GM21528 (cell line): ENCODE measurements around the gene GALNT17.

Experiments
- ATAC-seq: cut with Tn5 transposase; IDR thresholded peaks from one replicate; pipeline ENCODE4 v1.9.1; 2021; ENCODE audit warnings: mild to moderate bottlenecking, moderate library complexity; ENCODE audit not compliant: unreplicated experiment, low FRiP score

GALNT17 gene

GRCh38 chr7:71372991-71373390 is 241.0 kb downstream of the GALNT17 start:
- ATAC-seq, result no peak

- ATAC-seq, result no peak
Observed at GRCh38 chr7:71377062-71377461, 245.1 kb downstream of the GALNT17 start.

- no peak for ATAC-seq
Observed at GRCh38 chr7:71377469-71377868, 245.5 kb downstream of the GALNT17 start.

GRCh38 chr7:71384094-71384493 is 252.2 kb downstream of the GALNT17 start:
- no peak for ATAC-seq

- no peak for ATAC-seq
Observed at GRCh38 chr7:71385330-71385729, 253.4 kb downstream of the GALNT17 start.

- ATAC-seq, result no peak
Observed at GRCh38 chr7:71386152-71386785, 254.3 kb downstream of the GALNT17 start.

- ATAC-seq, result no peak
Observed at GRCh38 chr7:71388181-71388580, 256.2 kb downstream of the GALNT17 start.

GRCh38 chr7:71389976-71390375 is 258.0 kb downstream of the GALNT17 start:
- no peak for ATAC-seq

- ATAC-seq, result no peak
Observed at GRCh38 chr7:71393661-71394060, 261.7 kb downstream of the GALNT17 start.

GRCh38 chr7:71402684-71403083 is 270.7 kb downstream of the GALNT17 start:
- ATAC-seq, result no peak

GRCh38 chr7:71403202-71403946 is 271.4 kb downstream of the GALNT17 start:
- no peak for ATAC-seq

GRCh38 chr7:71404726-71405345 is 272.9 kb downstream of the GALNT17 start:
- ATAC-seq, result no peak

- no peak for ATAC-seq
Observed at GRCh38 chr7:71408271-71408670, 276.3 kb downstream of the GALNT17 start.

GRCh38 chr7:71409550-71410157 is 277.7 kb downstream of the GALNT17 start:
- ATAC-seq, result no peak

- no peak for ATAC-seq
Observed at GRCh38 chr7:71411475-71411874, 279.5 kb downstream of the GALNT17 start.

GRCh38 chr7:71414490-71414889 is 282.5 kb downstream of the GALNT17 start:
- ATAC-seq, result no peak

- ATAC-seq, result no peak
Observed at GRCh38 chr7:71419546-71420337, 287.8 kb downstream of the GALNT17 start.

- no peak for ATAC-seq
Observed at GRCh38 chr7:71422104-71422503, 290.2 kb downstream of the GALNT17 start.

GRCh38 chr7:71424166-71425035 is 292.5 kb downstream of the GALNT17 start:
- no peak for ATAC-seq

- ATAC-seq, result no peak
Observed at GRCh38 chr7:71429083-71429482, 297.1 kb downstream of the GALNT17 start.
